ENCODE data around the gene ZCCHC9. TPM values are rescaled to one million over a fixed set of nuclear protein-coding genes. Genes with fewer than 3 reads are reported as not detected.

The ZCCHC9 gene
- total and polyA plus RNA-seq, 9 donors: 14.7 to 27.8 (median 20.7) TPM

GRCh38 chr5:81302596-81302995, 1.2 kb downstream of the ZCCHC9 start:
- Histone ChIP-seq H3K4me1 (ENCODE audit: insufficient read depth) (peaks cover 10% of the 10 kb centered on the region), H3K9me3 (no peaks in the 10 kb centered on the region), H3K4me3 (no peak overlapping the region), H3K27me3 (no peaks in the 10 kb centered on the region), H3K36me3 (no peaks in the 10 kb centered on the region), H3K27ac (no peak overlapping the region)
- intact Hi-C loops (cut with DNase I): no loop called here
- no peak for TF ChIP-seq EP300 (IDR thresholded peaks at IDR 0.05)
- TF ChIP-seq CTCF (IDR thresholded peaks at IDR 0.05): no peak
- TF ChIP-seq POLR2A (IDR thresholded peaks at IDR 0.05): no peak
- 89 to 92% (median 91%) methylated on average over 5 of the region's 5 CpGs for WGBS, 3 donors
- no peak for DNase-seq

GRCh38 chr5:81303563-81303962, 2.2 kb downstream of the ZCCHC9 start:
- intact Hi-C loops (cut with DNase I): no loop called here
- no peak for DNase-seq
- H3K27ac ChIP-seq: no peak overlapping the region
- H3K4me1 ChIP-seq (ENCODE audit: insufficient read depth): peaks cover 10% of the 10 kb centered on the region
- H3K36me3 ChIP-seq: no peaks in the 10 kb centered on the region
- H3K4me3 ChIP-seq: no peak overlapping the region
- no peaks in the 10 kb centered on the region for H3K27me3 ChIP-seq
- WGBS, 3 donors: 77 to 96% (median 93%) methylated on average over 1 of the region's 1 CpG
- H3K9me3 ChIP-seq: no peaks in the 10 kb centered on the region
- TF ChIP-seq POLR2A (IDR thresholded peaks at IDR 0.05) (no peak), EP300 (IDR thresholded peaks at IDR 0.05) (no peak), CTCF (IDR thresholded peaks at IDR 0.05) (no peak)

- Histone ChIP-seq H3K4me3 (no peak overlapping the region), H3K36me3 (no peaks in the 10 kb centered on the region), H3K4me1 (ENCODE audit: insufficient read depth) (peaks cover 8% of the 10 kb centered on the region), H3K27me3 (no peaks in the 10 kb centered on the region), H3K9me3 (no peaks in the 10 kb centered on the region), H3K27ac (no peak overlapping the region)
- TF ChIP-seq CTCF (IDR thresholded peaks at IDR 0.05): no peak
- intact Hi-C loops (cut with DNase I): no loop called here
- no peak for DNase-seq
Measured at GRCh38 chr5:81305785-81306184, 4.4 kb downstream of the ZCCHC9 start.

- H3K4me1 ChIP-seq (ENCODE audit: insufficient read depth): no peaks in the 10 kb centered on the region
- WGBS, 3 donors: 92 to 96% (median 94%) methylated on average over 2 of the region's 2 CpGs
- no peak for DNase-seq
- no peaks in the 10 kb centered on the region for H3K9me3 ChIP-seq
- no peaks in the 10 kb centered on the region for H3K27me3 ChIP-seq
- TF ChIP-seq CTCF (IDR thresholded peaks at IDR 0.05): no peak
- TF ChIP-seq POLR2A (IDR thresholded peaks at IDR 0.05): no peak
- no peak for TF ChIP-seq EP300 (IDR thresholded peaks at IDR 0.05)
- H3K27ac ChIP-seq: no peak overlapping the region
- no peak overlapping the region for H3K4me3 ChIP-seq
- intact Hi-C loops (cut with DNase I): no loop called here
- H3K36me3 ChIP-seq: no peaks in the 10 kb centered on the region
Measured at GRCh38 chr5:81308836-81309235, 7.4 kb downstream of the ZCCHC9 start.

Measured in ovary (tissue), 9 donors.